GM10847 (cell line): Measurements from ENCODE around the gene PHTF1.

Experiments
- POLR2A ChIP-seq: IDR thresholded peaks from 2 replicates; pipeline ENCODE4 v1.6.1; 2011; ENCODE audit not compliant: insufficient read length; ENCODE audit errors: extremely low read depth

PHTF1 gene

DNA sequence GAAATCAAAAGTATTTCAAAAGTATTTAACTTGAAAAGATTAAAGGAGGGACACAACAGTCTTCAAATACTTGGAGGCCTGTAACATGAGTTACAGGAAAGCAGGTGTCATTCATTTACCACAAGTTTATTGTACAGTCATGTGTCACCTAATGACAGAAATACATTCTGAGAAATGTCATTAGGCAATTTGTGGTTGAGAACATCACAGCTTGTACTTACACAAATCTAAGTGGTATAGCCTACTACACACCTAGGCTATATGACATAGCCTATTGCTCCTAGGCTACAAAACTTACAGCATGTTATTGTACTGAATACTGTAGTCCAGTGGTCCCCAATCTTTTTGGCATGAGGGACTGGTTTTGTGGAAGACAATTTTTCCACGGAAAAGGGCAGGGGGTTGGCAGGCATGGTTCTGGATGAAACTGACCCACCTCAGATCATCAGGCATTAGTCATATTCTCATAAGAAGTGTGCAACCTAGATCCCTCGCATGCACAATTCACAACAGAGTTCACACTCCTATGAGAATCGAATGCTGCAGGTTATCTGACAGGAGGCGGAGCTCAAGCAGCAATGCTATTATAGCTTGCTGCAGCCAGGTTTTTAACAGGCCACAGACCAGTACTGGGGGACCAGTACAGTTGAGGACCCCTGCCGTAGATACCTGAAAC lies 25.0 kb upstream of the PHTF1 start:
- no peak for TF ChIP-seq POLR2A

DNA sequence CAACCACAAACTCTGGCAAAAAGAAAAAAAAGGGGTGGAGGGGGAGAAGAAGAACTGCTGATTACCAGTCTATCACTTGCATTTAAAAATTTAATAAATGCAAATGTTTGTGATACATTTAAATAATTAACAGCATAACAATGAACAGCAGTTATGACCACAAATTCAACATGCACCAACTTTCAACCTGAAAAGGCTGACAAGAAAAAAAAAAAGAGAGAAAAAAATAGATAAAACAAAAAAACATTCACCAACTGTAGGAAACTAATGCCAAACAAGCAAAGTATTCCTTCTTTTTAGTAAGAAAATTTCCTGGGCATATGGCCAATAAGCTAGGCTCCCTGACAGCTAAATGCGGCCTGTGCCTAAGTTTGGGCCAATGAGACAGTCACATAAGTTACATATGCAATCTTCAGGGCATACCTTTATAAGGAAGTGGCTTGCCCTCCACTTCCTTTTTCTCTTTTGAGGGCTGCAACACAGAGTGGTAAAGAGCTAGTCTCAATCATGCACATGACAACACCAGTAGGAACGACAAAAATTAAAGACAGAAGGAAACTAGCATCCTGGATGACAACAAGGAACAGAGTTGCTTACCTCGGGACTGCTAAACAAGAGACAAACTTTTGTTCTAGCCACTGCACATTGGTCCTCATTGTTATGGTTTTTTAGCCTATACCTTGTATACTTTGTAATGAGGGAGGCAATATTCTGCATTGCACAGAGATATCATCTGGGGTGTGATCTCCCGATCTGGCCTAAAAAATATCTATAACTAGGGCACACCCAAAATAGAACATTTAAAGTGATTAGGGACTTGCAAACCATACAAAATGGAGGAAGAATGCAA lies 24.2 kb upstream of the PHTF1 start:
- TF ChIP-seq POLR2A, result no peak

DNA sequence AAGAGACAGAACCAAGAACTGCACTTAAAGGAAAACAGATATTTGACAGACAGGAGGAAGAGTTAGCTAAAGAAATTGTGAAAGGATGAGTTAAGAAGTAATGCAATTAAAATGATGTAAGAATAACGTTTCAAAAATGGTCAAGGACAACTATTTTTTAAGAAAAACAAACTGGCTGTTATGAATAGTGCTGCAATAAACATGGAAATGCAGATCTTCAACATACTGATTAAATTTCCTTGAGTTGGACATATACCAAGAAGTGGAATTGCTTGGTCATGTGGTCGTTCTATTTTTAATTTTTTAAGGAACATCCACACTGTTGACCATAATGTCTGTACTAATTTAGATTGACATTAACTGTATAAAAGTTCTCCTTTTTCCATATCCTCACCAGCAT lies 23.1 kb upstream of the PHTF1 start:
- TF ChIP-seq POLR2A, result no peak

GRCh38 chr1:113780374-113781146 lies 21.3 kb upstream of the PHTF1 start:
- TF ChIP-seq POLR2A, result no peak

DNA sequence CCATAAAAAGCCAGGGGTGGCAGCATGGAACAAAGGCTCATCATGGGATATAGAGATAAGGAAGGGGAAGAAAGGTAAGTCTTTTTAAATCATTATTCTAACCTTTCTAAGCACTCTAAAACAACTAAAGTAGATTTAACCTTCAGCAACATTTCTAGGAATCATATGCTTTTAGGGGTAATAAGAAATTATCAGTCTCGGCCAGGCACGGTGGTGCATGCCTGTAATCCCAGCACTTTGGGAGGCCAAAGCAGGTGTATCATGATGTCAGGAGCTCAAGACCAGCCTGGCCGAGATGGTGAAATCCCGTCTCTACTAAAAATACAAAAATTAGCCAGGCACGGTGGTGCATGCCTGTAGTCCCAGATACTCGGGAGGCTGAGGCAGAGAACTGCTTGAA lies 20.3 kb upstream of the PHTF1 start:
- no peak for TF ChIP-seq POLR2A

- no peak for TF ChIP-seq POLR2A
These were observed 18.3 kb upstream of the PHTF1 start for GRCh38 chr1:113777561-113777960.

DNA sequence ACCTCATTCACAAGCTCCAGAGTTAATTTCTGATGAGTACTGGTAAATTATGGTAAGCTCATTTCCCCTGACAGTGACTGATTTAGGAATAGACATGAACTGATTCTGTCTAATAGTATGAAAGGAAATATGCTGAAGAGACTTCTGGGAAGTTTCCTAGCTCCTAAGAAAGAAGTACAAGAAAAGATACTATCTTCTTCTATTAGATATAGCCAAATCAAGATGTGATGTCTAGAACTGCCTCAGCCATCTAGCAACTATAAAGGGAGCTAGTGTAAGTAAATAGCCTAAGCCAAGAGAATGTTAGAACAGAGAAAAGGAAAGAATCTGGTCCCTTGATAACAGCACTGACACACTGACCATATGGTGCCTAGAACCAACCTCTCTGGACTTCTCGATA lies 10.7 kb upstream of the PHTF1 start:
- TF ChIP-seq POLR2A, result no peak

DNA sequence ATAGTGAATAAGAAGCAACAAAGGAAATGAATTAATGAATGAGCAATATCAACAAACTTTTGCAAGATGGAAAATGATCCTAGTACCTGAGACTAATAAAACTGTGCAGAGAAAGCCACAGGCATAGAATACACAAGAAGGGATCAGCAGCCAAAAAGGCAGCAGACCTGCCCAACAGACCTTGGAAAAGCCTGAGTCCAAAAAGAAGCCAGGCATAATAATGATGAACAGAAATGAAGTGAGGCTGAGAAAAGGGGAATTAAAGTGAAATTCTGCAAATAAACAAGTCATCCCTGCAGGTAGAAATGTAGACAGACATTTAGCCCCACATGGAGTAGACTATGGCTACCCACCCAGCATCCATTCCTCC lies 10.3 kb upstream of the PHTF1 start:
- no peak for TF ChIP-seq POLR2A

DNA sequence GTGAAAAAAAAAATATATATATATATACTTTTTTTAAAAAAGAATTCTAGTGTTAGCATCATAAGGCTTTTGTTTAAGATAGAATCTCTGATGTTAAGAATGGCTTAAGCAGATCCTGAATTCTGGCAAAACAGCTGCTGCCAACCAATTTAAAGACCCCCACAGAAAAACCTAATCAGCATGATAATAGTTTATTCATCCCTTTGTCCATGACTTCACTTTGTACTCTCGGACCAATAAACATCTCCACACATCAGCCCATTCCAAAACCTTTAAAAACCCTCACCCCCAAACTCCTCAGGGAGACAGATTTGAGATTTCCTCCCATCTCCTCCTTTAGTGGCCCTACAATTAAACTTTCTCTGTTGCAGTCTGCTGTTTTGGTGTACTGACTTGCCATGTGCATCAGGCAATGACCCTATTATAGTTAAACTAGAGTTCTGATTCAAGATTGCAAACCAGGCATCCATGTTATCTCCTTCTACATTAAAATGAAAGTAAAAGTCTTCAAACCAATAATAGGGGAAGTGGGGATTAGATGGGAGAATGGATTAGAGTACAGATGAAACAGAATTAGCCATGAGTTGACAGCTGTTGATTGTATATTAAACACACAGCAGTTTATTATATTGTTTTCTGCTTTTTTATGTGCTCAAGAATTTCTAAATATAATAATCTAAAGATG lies 9.8 kb upstream of the PHTF1 start:
- no peak for TF ChIP-seq POLR2A

DNA sequence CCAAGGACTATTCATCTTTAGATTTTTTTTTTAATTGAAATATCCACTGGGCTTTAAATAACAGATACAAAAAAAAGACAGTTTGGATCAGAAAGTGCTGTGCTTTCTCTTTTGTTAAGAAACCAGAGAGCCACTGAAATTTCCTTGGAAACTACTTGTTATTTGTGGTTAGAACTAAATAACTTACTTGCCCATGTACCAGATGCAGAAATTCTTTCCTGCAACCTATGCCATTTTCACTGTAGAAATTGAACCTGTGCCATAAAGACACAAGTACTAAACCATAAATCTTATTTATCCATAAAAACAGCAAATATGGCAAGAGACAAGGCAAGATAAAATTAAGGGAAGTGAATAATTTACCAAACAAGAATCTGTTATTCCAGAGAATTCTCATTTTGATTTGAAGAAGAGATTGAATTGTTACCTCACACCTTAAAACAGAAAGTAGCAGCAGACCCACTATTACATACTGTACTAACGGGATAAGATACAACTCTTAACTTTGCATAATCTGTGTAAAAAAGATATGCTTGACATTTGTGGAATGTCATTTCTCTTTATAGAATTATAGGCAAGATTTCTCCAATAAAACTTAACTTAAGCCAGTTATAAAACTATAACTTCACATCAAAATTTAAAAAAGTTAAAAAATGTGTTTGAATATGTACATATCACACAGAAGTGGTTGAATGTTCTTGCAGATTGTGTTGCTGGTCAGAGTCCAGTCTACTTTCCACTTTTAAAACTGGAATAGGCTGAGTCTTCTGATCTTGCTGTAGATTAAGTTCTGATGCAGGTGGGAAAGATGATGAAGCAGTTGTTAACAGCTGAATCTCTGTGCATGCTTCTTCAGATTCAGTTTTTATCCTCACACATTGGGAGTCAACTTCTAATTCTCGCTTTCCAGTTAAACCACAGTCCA lies 6.3 kb upstream of the PHTF1 start:
- TF ChIP-seq POLR2A, result no peak

GRCh38 chr1:113763661-113764060 lies 4.4 kb upstream of the PHTF1 start:
- TF ChIP-seq POLR2A, result no peak

DNA sequence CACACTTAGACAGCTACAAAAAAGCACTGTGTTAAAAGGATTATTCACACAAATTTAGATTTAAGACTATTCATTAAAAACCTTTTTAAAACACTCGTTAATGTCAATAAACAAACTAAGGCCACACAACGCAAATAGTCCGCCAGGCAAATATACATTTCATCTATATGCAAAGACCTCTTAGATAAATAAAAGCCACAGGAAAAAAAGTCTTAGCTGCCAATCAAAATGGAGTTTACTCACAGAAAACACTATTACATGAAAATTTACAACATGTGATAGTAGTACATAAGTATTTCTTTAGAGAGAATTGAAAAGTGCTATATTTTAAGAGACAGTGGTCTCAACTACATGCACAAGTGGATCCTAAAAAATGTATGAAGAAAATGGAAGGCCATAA lies 2.7 kb upstream of the PHTF1 start:
- TF ChIP-seq POLR2A, result no peak

DNA sequence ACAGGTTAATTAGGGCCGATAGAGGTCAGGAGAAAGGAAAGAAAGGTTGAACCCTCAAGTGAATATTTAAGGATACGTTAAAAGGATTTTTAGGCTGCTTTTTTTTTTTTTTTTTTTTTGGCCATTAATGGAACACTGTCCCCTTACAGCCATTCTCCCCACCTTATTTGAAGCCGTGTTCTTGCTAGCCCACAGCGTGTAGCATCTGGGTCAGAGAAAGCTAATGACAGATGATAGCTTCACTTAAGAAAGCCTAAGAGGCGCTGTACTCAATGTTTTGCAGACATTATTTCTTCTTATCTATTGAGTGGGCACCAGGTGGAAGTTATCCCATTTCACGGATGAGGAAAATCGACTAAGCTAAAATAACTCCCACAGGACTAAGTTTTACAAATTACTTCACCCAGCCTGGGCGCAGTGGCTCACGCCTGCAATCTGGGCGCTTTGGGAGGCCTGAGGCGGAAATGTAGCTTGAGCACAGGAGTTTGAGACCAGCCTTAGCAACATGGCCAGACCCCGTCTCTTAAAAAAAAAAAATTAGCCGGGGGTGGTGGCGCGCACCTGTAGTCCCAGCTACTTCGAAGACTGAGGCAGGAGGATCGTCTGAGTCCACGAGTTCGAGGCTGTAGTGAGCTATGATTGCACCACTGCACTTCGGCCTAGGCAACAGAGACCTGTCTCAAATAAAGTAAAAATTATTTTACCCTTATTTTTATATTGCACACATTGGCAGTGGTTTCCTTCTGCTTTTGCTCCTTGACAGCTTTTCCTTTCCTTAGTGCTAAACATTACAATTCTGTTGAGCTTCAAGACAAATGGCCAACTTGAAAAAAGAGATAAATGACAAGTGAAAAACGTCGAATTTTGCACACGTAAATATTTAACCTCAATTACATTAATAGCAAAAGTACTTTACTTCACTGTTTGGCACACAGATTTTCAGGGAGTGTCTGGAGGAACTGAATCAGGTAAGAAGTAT lies 1.1 kb upstream of the PHTF1 start:
- TF ChIP-seq POLR2A, result no peak
